K562 (cell line): ENCODE results near the gene SRGAP2C. TPM values are rescaled to one million over a fixed set of nuclear protein-coding genes. Genes with fewer than 3 reads are reported as not detected.
A peak's percentile ranks its signal among the peaks of the same experiment; 100 is the strongest.
"Not testable (repeated sequence)": the region's sequence is repeated elsewhere in the genome, so short reads cannot be mapped to it uniquely, and the experiment has no call there.

ENCODE experiments used
- ATAC-seq: fragments of 200-7000 bp; cut with Tn5 transposase; 3 replicates; pipeline ENCODE4 v1.9.1; 2020; ENCODE audit warnings: moderate library complexity
- BruUV-seq: library from RNA; stranded (reverse); fragments of 400-500 nt; replicated peaks from 2 replicates; lab custom pipeline; 2021; lab: Mats Ljungman, UMichigan
- CTCF ChIA-PET: fragments of 300-600 bp; formaldehyde crosslinking; extraction: SDS; loops from one replicate; lab custom pipeline; 2021; ENCODE audit warnings: low intra/inter-chr PET ratio; lab: Yijun Ruan, JAX
- POLR2A ChIA-PET: fragments of 300-600, 350-650 bp; sonication (Branson Sonifier 250); formaldehyde crosslinking; extraction: SDS; loops from one replicate; lab custom pipeline; 2021; ENCODE audit warnings: antibody characterized with exemption, inconsistent platforms; lab: Yijun Ruan, JAX
- DNase-seq, 4 experiments: peaks; one replicate each; pipeline versions ENCODE4 v3.0.0 to v3.0.0-alpha.2; 2011 to 2018; ENCODE audit warnings: low spot score in 3 of 4, mixed read lengths in 3 of 4; ENCODE audit errors: extremely low read depth in 1 of 4
- FAIRE-seq: peaks from 2 replicates; lab custom pipeline; 2011; peaks lifted over from hg19 to GRCh38; lab: Jason Lieb, UNC
- H2AFZ ChIP-seq: 2 replicates; pipeline ENCODE4 v1.6.0; 2011; ENCODE audit warnings: low read depth, low read length, control low read depth, inconsistent platforms
- H3K27ac ChIP-seq: fragments of 200-600 bp; 3 replicates; pipeline ENCODE4 v1.8.0; 2011; ENCODE audit warnings: low read depth, mild to moderate bottlenecking, control low read depth, inconsistent platforms, low read length, moderate library complexity, mixed read lengths; ENCODE audit errors: extremely low read depth
- H3K27me3 ChIP-seq, 2 experiments: fragments of 300-600 bp in 1 of 2; 2 replicates in 1 of 2; 3 replicates in 1 of 2; pipeline versions ENCODE4 v1.6.0 to v1.8.0; 2011; ENCODE audit warnings: inconsistent platforms in 2 of 2, low read length in 2 of 2, mild to moderate bottlenecking in 1 of 2, mixed read lengths in 1 of 2, moderate library complexity in 1 of 2; ENCODE audit not compliant: control insufficient read depth in 2 of 2, insufficient read depth in 2 of 2
- H3K36me3 ChIP-seq: fragments of 300-600 bp; 3 replicates; pipeline ENCODE4 v1.8.0; 2011; ENCODE audit warnings: mild to moderate bottlenecking, low read length, inconsistent platforms; ENCODE audit not compliant: control insufficient read depth, insufficient read depth
- H3K4me1 ChIP-seq, 2 experiments: fragments of 200-600 bp in 1 of 2; replicated peaks in 1 of 2; 2 replicates in 1 of 2; 3 replicates in 1 of 2; pipeline versions ENCODE4 v1.5.1 to v1.8.0; 2011; ENCODE audit warnings: inconsistent platforms in 2 of 2, low read length in 2 of 2, mild to moderate bottlenecking in 1 of 2, mixed read lengths in 1 of 2, moderate library complexity in 1 of 2; ENCODE audit not compliant: control insufficient read depth in 2 of 2, insufficient read depth in 2 of 2
- H3K4me2 ChIP-seq: 2 replicates; pipeline ENCODE4 v1.6.1; 2011; ENCODE audit warnings: low read length, control low read depth, inconsistent platforms, mixed read lengths; ENCODE audit not compliant: insufficient read depth
- H3K4me3 ChIP-seq: fragments of 200-600 bp; sonication (generic), shearing (Covaris generic); 2 replicates; pipeline ENCODE4 v1.5.1; 2016; ENCODE audit warnings: control low read depth, inconsistent platforms
- H3K79me2 ChIP-seq: fragments of 200-600 bp; 3 replicates; pipeline ENCODE4 v1.8.0; 2011; ENCODE audit warnings: low read length, inconsistent platforms; ENCODE audit not compliant: control insufficient read depth, insufficient read depth
- H3K9ac ChIP-seq, 2 experiments: 2 replicates each; pipeline versions ENCODE4 v1.6.0 to v1.6.1; 2011; ENCODE audit warnings: low read depth in 2 of 2, low read length in 2 of 2, control low read depth in 1 of 2, inconsistent platforms in 1 of 2, mild to moderate bottlenecking in 1 of 2, mixed read lengths in 1 of 2; ENCODE audit not compliant: insufficient read depth in 1 of 2
- H3K9me1 ChIP-seq: one replicate; pipeline ENCODE4 v1.6.0; 2011; ENCODE audit warnings: inconsistent platforms, mild to moderate bottlenecking, low read length, moderate library complexity; ENCODE audit not compliant: control insufficient read depth, insufficient read depth
- H3K9me3 ChIP-seq: replicated peaks from 2 replicates; pipeline ENCODE4 v1.5.1; 2011; ENCODE audit warnings: low read depth, low read length, inconsistent platforms; ENCODE audit not compliant: control insufficient read depth, insufficient read depth
- H4K20me1 ChIP-seq: replicated peaks from 2 replicates; pipeline ENCODE4 v1.6.1; 2011; ENCODE audit warnings: low read length, inconsistent platforms, mixed read lengths; ENCODE audit not compliant: control insufficient read depth, insufficient read depth
- ARID1B ChIP-seq: fragments of 450-650 bp; IDR thresholded peaks from 2 replicates; pipeline ENCODE4 v1.6.1; 2016; ENCODE audit warnings: antibody characterized with exemption, mild to moderate bottlenecking, inconsistent platforms
- CBFA2T3 ChIP-seq: fragments of 450-650 bp; IDR thresholded peaks from 2 replicates; pipeline ENCODE4 v1.6.1; 2017
- CXXC5 ChIP-seq: fragments of 250-450 bp; sonication (Bioruptor Pico); IDR thresholded peaks from 2 replicates; pipeline ENCODE4 v1.8.0; 2022; ENCODE audit warnings: inconsistent platforms, mild to moderate bottlenecking, moderate library complexity
- FOSL1 ChIP-seq: fragments of 200-800 bp; sonication (Bioruptor generic); conservative IDR thresholded peaks from 2 replicates; pipeline ENCODE4 v1.6.1; 2016; ENCODE audit warnings: missing genetic modification characterization, missing compliant biosample characterization
- FOXA3 ChIP-seq, 2 experiments: fragments of 450-650 bp in 1 of 2; sonication (generic) in 1 of 2; formaldehyde crosslinking; IDR thresholded peaks in 1 of 2; conservative IDR thresholded peaks in 1 of 2; 2 replicates each; pipeline versions ENCODE4 v1.4.0 to v1.8.0; 2020 to 2022; ENCODE audit warnings: mild to moderate bottlenecking in 2 of 2, missing genetic modification reagents in 1 of 2
- LEF1 ChIP-seq: fragments of 450-650 bp; IDR thresholded peaks from 2 replicates; pipeline ENCODE4 v1.6.1; 2016; ENCODE audit warnings: mild to moderate bottlenecking
- MYNN ChIP-seq, 2 experiments: sonication (generic); formaldehyde crosslinking in 1 of 2; IDR thresholded peaks; 2 replicates each; pipeline versions ENCODE4 v1.5.0 to v1.6.1; 2016 to 2020; ENCODE audit warnings: antibody characterized with exemption in 1 of 2, missing genetic modification reagents in 1 of 2
- NFIC ChIP-seq: fragments of 450-650 bp; IDR thresholded peaks from 2 replicates; pipeline ENCODE4 v1.6.1; 2017; ENCODE audit warnings: mild to moderate bottlenecking, inconsistent platforms
- NFRKB ChIP-seq: fragments of 450-650 bp; IDR thresholded peaks from 2 replicates; pipeline ENCODE4 v1.6.1; 2016; ENCODE audit warnings: low read depth
- SMARCA4 ChIP-seq: fragments of 450-650 bp; IDR thresholded peaks from 2 replicates; pipeline ENCODE4 v1.6.1; 2016
- SMARCE1 ChIP-seq: fragments of 450-650 bp; IDR thresholded peaks from 2 replicates; pipeline ENCODE4 v1.7.1; 2016; ENCODE audit warnings: mild to moderate bottlenecking
- TAL1 ChIP-seq: fragments of 450-650 bp; IDR thresholded peaks from 2 replicates; pipeline ENCODE4 v1.6.1; 2016; ENCODE audit warnings: mild to moderate bottlenecking
- TCF3 ChIP-seq: sonication (generic); formaldehyde crosslinking; IDR thresholded peaks from 2 replicates; pipeline ENCODE4 v1.4.0; 2020; ENCODE audit warnings: mild to moderate bottlenecking, missing genetic modification reagents
- WGBS: fragments of 100-300 bp; shearing (Covaris generic); methylation state at CpG from one replicate; pipeline ENCODE4 v1.1.6; 2016; ENCODE audit warnings: low coverage, mixed read lengths; ENCODE audit not compliant: insufficient coverage; ENCODE audit errors: missing lambda C conversion rate; 5-methylcytosine and 5-hydroxymethylcytosine counted together
- in situ Hi-C: fragments of 300-500 bp; cut with MboI; formaldehyde crosslinking; loops from 4 replicates; pipeline ENCODE4 v1.15.0; 2018; ENCODE audit warnings: inconsistent platforms, mixed read lengths
- intact Hi-C: fragments of 100-400 bp; cut with micrococcal nuclease; formaldehyde crosslinking; loops from 2 replicates; pipeline ENCODE4 v1.14.2; 2022
- polyA plus RNA-seq, 8 experiments: library from polyadenylated mRNA; depleted of rRNA in 4 of 8; stranded (reverse) in 5 of 8; unstranded in 3 of 8; fragments of >200 nt; fragmentation: Nextera tagmentation in 2 of 8; fragmentation: Illumina TruSeq in 1 of 8; extraction: Ambion mirVana in 2 of 8; extraction: Trizol in 1 of 8; gene quantifications; 2 replicates each; pipeline versions ENCODE4 v1.2.1 to v1.2.3, GENCODE V29; 2011 to 2014; ENCODE audit warnings: inconsistent platforms in 1 of 8, missing spikeins in 1 of 8
- total RNA-seq, 7 experiments: library from RNA; depleted of rRNA in 6 of 7; stranded (reverse); fragments of >200 nt in 6 of 7; fragmentation: Illumina TruSeq in 2 of 7; extraction: Trizol in 2 of 7; gene quantifications; 2 replicates each; pipeline versions ENCODE4 v1.2.1 to v1.2.3, GENCODE V29; 2011 to 2021; ENCODE audit warnings: low replicate concordance in 1 of 7
- TF ChIP-seq, protein P1 (sequence below), 2 experiments: fragments of 450-650 bp; conservative IDR thresholded peaks; 2 replicates each; pipeline ENCODE4 v1.6.1; 2017; ENCODE audit warnings: mild to moderate bottlenecking in 2 of 2, moderate library complexity in 2 of 2

The SRGAP2C gene
- total and polyA plus RNA-seq, 9 of the 15 experiments (the other 6 are each of a cell fraction or from before 2014, with no cell fraction given), result 5.0 to 21.1 (median 7.7) TPM

DNA sequence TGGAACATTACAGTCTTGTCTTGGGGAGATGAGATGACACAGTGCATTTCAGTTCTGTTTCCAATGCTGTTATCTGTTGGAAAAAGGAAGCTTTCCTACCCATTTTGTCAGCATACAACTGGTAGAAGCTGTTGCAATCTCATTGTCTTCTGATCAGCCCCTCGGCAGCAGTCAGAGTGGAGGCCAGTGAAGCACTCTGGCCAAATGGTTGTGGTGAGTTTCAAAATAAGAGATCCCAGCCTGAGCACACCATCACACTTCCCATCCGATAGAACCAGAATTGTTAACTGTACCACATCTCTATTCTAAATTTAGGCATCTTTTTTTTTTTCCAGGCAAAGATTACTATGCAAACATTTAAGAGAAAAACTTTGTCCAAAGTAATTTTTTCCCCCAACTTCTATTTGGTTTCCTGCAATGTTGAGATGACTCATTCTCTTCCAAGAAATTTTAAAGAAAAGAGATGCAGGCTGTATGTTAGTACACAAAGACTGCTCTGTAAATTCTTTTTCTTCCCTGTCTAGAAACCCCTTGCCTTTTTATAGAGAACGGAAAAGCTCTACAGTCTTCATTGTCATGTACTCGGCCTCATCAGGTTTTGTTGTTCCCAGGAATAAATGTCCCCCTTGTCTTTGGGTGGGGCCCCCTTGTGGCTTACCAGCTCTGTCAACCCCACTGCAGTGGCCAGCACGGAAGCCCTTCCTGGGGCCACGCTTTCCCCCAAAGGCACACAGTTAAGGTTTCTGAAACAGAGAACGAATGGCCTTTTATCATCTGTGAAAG lies 176.9 kb downstream of the SRGAP2C start:
- peak; percentile 70 for TF ChIP-seq MYNN (IDR thresholded peaks at IDR 0.05)
- peak; percentile 7; the same call in 1 of the 2 replicates for TF ChIP-seq MYNN (CRISPR knock-in tag; IDR thresholded peaks at IDR 0.05)
- BruUV-seq, H2AFZ ChIP-seq, H3K4me2 ChIP-seq, intact Hi-C loops, H3K4me3 ChIP-seq, CTCF ChIA-PET, H3K9ac ChIP-seq, H3K9me3 ChIP-seq, H3K79me2 ChIP-seq, H3K9me1 ChIP-seq, H3K4me1 ChIP-seq, H4K20me1 ChIP-seq, H3K36me3 ChIP-seq, in situ Hi-C loops, POLR2A ChIA-PET, FAIRE-seq, DNase-seq, H3K27me3 ChIP-seq: not testable (repeated sequence)
- 0 out of 3 replicates have a peak overlapping the region, but pooled peaks have one; percentile 19 for H3K27ac ChIP-seq
- 7% methylated on average over 1 of the region's 7 CpGs for WGBS
- ATAC-seq, result peak; percentile 87

DNA sequence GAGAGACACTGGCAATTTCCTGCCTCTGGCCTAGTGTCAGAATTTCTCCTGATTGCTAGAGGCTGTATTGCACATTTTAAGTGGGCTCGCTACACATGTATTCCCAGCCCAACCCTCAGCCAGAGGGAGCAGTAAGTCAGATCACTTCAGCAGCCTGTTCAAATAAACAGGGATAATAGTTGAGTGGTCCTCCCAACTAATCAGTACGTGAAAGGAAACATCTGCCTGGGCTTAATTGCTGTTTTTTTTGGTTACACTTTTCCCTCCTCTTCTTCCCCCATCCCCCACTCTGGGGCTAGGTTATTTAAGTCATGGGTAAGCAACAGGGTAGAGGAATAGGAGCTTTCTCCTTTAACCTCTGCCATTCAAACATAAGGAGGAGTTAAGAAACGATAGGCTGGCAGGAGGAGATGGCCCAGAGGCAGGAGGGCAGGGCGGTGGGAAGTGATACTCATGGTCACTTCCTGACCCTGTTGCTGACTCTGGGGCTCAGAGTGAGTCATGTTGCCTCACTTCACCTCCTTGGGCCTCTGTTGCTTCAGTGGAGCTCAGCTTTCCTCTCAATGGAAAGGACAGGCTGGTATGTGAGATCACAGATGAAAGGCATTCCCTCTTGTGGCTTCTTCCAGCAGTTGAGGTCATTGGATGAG lies 177.6 kb downstream of the SRGAP2C start:
- POLR2A ChIA-PET, DNase-seq, H3K36me3 ChIP-seq, H3K27me3 ChIP-seq, FAIRE-seq, in situ Hi-C loops, H3K9me3 ChIP-seq, H4K20me1 ChIP-seq, CTCF ChIA-PET, H3K4me1 ChIP-seq, H3K9me1 ChIP-seq, H3K79me2 ChIP-seq, H2AFZ ChIP-seq, BruUV-seq, H3K4me3 ChIP-seq, H3K9ac ChIP-seq, intact Hi-C loops: not testable (repeated sequence)
- Histone ChIP-seq H3K27ac (peak overlapping the region; percentile 66), H3K4me2 (peak overlapping the region; percentile 18; the same call in 1 of the 2 replicates)
- 6% methylated on average over 3 of the region's 4 CpGs for WGBS
- peak; percentile 84 for ATAC-seq
- TF ChIP-seq LEF1 (0 out of 2 replicates have a peak, but pooled peaks have one; percentile 29), TAL1 (peak; percentile 53), FOSL1 (tag) (peak; percentile 25; the same call in 1 of the 2 replicates), NFRKB (0 out of 2 replicates have a peak, but pooled peaks have one; percentile 47), NFIC (0 out of 2 replicates have a peak, but pooled peaks have one; percentile 7), SMARCE1 (peak; percentile 32; the same call in 1 of the 2 replicates), CXXC5 (CRISPR knock-in tag) (peak; percentile 38; the same call in 1 of the 2 replicates), TCF3 (CRISPR knock-in tag) (peak; percentile 34; the same call in 1 of the 2 replicates), ARID1B (peak; percentile 61), CBFA2T3 (peak; percentile 65), SMARCA4 (peak; percentile 47; the same call in 1 of the 2 replicates), FOXA3 (CRISPR knock-in tag; conservative IDR thresholded peaks at IDR 0.05 in 1 of 2, IDR thresholded peaks at IDR 0.05 in 1 of 2) (peak in 1 of 2 experiments; percentile 70; a peak in 2 of 4 replicates)
- TF ChIP-seq, protein P1, sequence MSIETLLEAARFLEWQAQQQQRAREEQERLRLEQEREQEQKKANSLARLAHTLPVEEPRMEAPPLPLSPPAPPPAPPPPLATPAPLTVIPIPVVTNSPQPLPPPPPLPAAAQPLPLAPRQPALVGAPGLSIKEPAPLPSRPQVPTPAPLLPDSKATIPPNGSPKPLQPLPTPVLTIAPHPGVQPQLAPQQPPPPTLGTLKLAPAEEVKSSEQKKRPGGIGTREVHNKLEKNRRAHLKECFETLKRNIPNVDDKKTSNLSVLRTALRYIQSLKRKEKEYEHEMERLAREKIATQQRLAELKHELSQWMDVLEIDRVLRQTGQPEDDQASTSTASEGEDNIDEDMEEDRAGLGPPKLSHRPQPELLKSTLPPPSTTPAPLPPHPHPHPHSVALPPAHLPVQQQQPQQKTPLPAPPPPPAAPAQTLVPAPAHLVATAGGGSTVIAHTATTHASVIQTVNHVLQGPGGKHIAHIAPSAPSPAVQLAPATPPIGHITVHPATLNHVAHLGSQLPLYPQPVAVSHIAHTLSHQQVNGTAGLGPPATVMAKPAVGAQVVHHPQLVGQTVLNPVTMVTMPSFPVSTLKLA (conservative IDR thresholded peaks at IDR 0.05), result 0 out of 4 replicates have a peak, but pooled peaks of 1 of the 2 experiments have one; percentile 16
